HFFc6 (cell line): ENCODE measurements around the gene EXOC4. TPM values are rescaled to one million over a fixed set of nuclear protein-coding genes. Genes with fewer than 3 reads are reported as not detected.
"Not testable (repeated sequence)": the region's sequence is repeated elsewhere in the genome, so short reads cannot be mapped to it uniquely, and the experiment has no call there.

Source experiments
- DNase-seq: peaks from one replicate; pipeline ENCODE4 v3.0.0-alpha.2; 2018
- H3K27ac Mint-ChIP-seq: 2 replicates; pipeline ENCODE4 v1.8.0; 2020; ENCODE audit warnings: mild to moderate bottlenecking, mixed read lengths
- H3K27me3 Mint-ChIP-seq: 2 replicates; pipeline ENCODE4 v1.8.0; 2021; ENCODE audit warnings: mild to moderate bottlenecking, moderate library complexity, mixed read lengths; ENCODE audit not compliant: insufficient read depth
- H3K36me3 Mint-ChIP-seq: 2 replicates; pipeline ENCODE4 v1.8.0; 2021; ENCODE audit warnings: low read depth, mixed read lengths
- H3K4me1 Mint-ChIP-seq: 2 replicates; pipeline ENCODE4 v1.8.0; 2020; ENCODE audit warnings: low read depth, mixed read lengths
- H3K4me3 Mint-ChIP-seq: 2 replicates; pipeline ENCODE4 v1.8.0; 2020; ENCODE audit warnings: mild to moderate bottlenecking, moderate library complexity, mixed read lengths
- H3K9me3 Mint-ChIP-seq: 2 replicates; pipeline ENCODE4 v1.8.0; 2020; ENCODE audit warnings: mild to moderate bottlenecking, mixed read lengths
- total RNA-seq, 6 experiments: library from RNA; stranded (reverse); fragmentation: NEBNext Ultra II Directional; extraction: Animal tissue kit (Norgen Biotek cat#: 25700); gene quantifications; 2 replicates in 1 of 6; 3 replicates in 5 of 6; pipeline ENCODE4 v1.2.3, GENCODE V29; 2021
- TF ChIP-seq, protein P1 (sequence below): fragments of 200-600 bp; sonication (generic); IDR thresholded peaks from 2 replicates; pipeline ENCODE4 v1.5.0; 2021; ENCODE audit warnings: antibody characterized with exemption, mild to moderate bottlenecking

Gene EXOC4
- total RNA-seq, 6 experiments from 2014 or later: 57.6 to 67.6 (median 61.4) TPM

DNA sequence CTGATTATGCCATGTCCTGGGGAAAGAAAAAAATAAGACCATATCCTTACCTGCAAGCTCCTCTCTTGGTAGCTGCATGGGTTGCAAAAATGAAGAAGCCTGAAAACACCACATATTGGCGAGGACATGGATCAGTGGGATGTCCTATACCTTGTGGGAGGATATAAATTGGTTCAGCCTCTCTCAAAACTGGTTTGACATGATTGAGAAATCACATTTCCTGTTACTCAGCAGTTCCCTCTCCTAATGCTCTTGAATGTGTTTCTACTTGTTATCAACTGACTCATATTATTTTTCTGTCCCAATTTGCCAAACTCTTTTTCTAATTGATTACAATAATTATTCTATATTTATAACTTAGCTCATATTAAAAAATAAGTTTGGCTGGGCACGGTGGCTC is 380.2 kb downstream of the EXOC4 start:
- Mint-ChIP-seq H3K9me3 (no peaks in the 10 kb centered on the region), H3K27me3 (no peaks in the 10 kb centered on the region), H3K36me3 (no peaks in the 10 kb centered on the region), H3K4me1 (peaks cover 32% of the 10 kb centered on the region), H3K27ac (peak overlapping the region; percentile 54), H3K4me3 (no peak overlapping the region)
- peak; percentile 26 for DNase-seq
- TF ChIP-seq, protein P1, sequence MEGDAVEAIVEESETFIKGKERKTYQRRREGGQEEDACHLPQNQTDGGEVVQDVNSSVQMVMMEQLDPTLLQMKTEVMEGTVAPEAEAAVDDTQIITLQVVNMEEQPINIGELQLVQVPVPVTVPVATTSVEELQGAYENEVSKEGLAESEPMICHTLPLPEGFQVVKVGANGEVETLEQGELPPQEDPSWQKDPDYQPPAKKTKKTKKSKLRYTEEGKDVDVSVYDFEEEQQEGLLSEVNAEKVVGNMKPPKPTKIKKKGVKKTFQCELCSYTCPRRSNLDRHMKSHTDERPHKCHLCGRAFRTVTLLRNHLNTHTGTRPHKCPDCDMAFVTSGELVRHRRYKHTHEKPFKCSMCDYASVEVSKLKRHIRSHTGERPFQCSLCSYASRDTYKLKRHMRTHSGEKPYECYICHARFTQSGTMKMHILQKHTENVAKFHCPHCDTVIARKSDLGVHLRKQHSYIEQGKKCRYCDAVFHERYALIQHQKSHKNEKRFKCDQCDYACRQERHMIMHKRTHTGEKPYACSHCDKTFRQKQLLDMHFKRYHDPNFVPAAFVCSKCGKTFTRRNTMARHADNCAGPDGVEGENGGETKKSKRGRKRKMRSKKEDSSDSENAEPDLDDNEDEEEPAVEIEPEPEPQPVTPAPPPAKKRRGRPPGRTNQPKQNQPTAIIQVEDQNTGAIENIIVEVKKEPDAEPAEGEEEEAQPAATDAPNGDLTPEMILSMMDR: no peak

GRCh38 chr7:133635541-133635940 is 382.7 kb downstream of the EXOC4 start:
- TF ChIP-seq, protein P1: no peak
- DNase-seq: no peak
- peaks cover 10% of the 10 kb centered on the region for H3K4me1 Mint-ChIP-seq
- no peaks in the 10 kb centered on the region for H3K36me3 Mint-ChIP-seq
- no peaks in the 10 kb centered on the region for H3K9me3 Mint-ChIP-seq
- no peak overlapping the region for H3K27ac Mint-ChIP-seq
- no peak overlapping the region for H3K4me3 Mint-ChIP-seq
- peaks cover 1% of the 10 kb centered on the region; the same call in 1 of the 2 replicates for H3K27me3 Mint-ChIP-seq

GRCh38 chr7:133638857-133639256 is 386.0 kb downstream of the EXOC4 start:
- H3K4me1 Mint-ChIP-seq: no peaks in the 10 kb centered on the region
- H3K27ac Mint-ChIP-seq: no peak overlapping the region
- DNase-seq: no peak
- peaks cover 1% of the 10 kb centered on the region; the same call in 1 of the 2 replicates for H3K27me3 Mint-ChIP-seq
- TF ChIP-seq, protein P1: no peak
- H3K4me3 Mint-ChIP-seq: no peak overlapping the region
- no peaks in the 10 kb centered on the region; the same call in 1 of the 2 replicates for H3K36me3 Mint-ChIP-seq
- H3K9me3 Mint-ChIP-seq: no peaks in the 10 kb centered on the region

GRCh38 chr7:133641436-133641835 is 388.6 kb downstream of the EXOC4 start:
- Mint-ChIP-seq H3K36me3 (no peaks in the 10 kb centered on the region; the same call in 1 of the 2 replicates), H3K4me3 (no peak overlapping the region), H3K4me1 (peaks cover 11% of the 10 kb centered on the region), H3K27me3 (peaks cover 1% of the 10 kb centered on the region; the same call in 1 of the 2 replicates), H3K27ac (no peak overlapping the region), H3K9me3 (no peaks in the 10 kb centered on the region; the same call in 1 of the 2 replicates)
- no peak for DNase-seq
- TF ChIP-seq, protein P1: no peak

DNA sequence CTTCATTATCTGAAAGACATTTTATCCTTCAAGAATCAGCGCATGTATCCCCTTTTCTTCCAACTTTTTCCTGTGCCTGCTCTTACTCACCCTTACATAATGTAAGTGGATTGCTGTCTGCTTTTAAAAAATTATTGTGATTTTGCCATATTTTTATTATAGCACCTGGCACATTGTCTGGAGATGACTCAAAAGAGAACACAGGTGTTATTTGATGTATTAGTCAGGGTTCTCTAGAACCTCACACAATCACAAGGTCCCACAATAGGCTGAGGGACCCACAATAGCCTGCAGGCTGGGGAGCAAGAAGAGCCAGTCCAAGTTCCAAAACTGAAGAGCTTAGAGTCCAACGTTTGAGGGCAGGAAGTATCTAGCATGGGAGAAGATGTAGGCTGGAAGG is 390.0 kb downstream of the EXOC4 start:
- peaks cover 1% of the 10 kb centered on the region; the same call in 1 of the 2 replicates for H3K27me3 Mint-ChIP-seq
- H3K27ac Mint-ChIP-seq: no peak overlapping the region
- peaks cover 13% of the 10 kb centered on the region for H3K4me1 Mint-ChIP-seq
- H3K4me3 Mint-ChIP-seq: no peak overlapping the region
- TF ChIP-seq, protein P1: no peak
- DNase-seq: no peak
- H3K9me3 Mint-ChIP-seq: no peaks in the 10 kb centered on the region; the same call in 1 of the 2 replicates
- no peaks in the 10 kb centered on the region; the same call in 1 of the 2 replicates for H3K36me3 Mint-ChIP-seq

DNA sequence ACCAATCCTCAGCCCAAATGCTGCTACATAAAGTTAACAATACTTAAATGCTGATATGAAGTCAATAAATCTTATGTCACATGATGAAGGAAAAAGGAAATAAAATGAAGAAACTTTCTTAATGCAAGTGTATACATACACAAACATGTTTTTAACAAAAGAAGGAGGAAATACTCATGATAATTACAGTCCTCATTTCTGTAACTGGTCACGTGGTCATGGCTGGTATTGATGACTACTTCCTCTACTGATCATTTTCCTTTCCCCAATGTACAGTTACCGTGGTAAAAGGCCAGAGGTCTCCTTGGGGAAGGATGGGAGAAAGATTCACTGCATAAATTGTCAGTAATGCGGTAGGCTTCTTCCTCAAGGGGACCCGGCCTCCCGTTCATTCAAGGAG is 390.8 kb downstream of the EXOC4 start:
- DNase-seq, H3K9me3 Mint-ChIP-seq, H3K27ac Mint-ChIP-seq, H3K27me3 Mint-ChIP-seq, H3K4me3 Mint-ChIP-seq, H3K36me3 Mint-ChIP-seq: not testable (repeated sequence)
- H3K4me1 Mint-ChIP-seq: peaks cover 13% of the 10 kb centered on the region
